Measurements from ENCODE around the gene ARHGAP18.

- no peak for TF ChIP-seq ZNF23 (tag by site-specific recombination; IDR thresholded peaks at IDR 0.05; ENCODE audit: borderline replicate concordance)
- TF ChIP-seq YY1 (tag by site-specific recombination; IDR thresholded peaks at IDR 0.05): no peak
- no peak for TF ChIP-seq CTCF (tag by site-specific recombination; IDR thresholded peaks at IDR 0.05)
- TF ChIP-seq ZSCAN4 (tag by site-specific recombination; IDR thresholded peaks at IDR 0.05): no peak
- no peak for TF ChIP-seq ZNF530 (tag by site-specific recombination; IDR thresholded peaks at IDR 0.05; ENCODE audit: low read depth)
- TF ChIP-seq ZFP3 (tag by site-specific recombination; IDR thresholded peaks at IDR 0.05; ENCODE audit: low read depth): no peak
- TF ChIP-seq PBX3 (CRISPR knock-in tag; IDR thresholded peaks at IDR 0.05): no peak
- no peak for TF ChIP-seq ZSCAN16 (tag by site-specific recombination; IDR thresholded peaks at IDR 0.05)
- no peak for TF ChIP-seq TCF7L2 (IDR thresholded peaks at IDR 0.05; ENCODE audit: borderline replicate concordance, low read depth, low read length)
- no peak for TF ChIP-seq PRDM10 (tag by site-specific recombination; IDR thresholded peaks at IDR 0.05)
- TF ChIP-seq REPIN1 (tag by site-specific recombination; IDR thresholded peaks at IDR 0.05; ENCODE audit: low read depth): no peak
- no peak for TF ChIP-seq ZNF354C (tag by site-specific recombination; IDR thresholded peaks at IDR 0.05; ENCODE audit: borderline replicate concordance, low read depth)
- TF ChIP-seq ZNF10 (tag by site-specific recombination; IDR thresholded peaks at IDR 0.05): no peak
Observed at GRCh38 chr6:129731428-129731827, 21.5 kb upstream of the ARHGAP18 start.
